Measurements from ENCODE around the gene SLAMF9.

SLAMF9 gene

DNA sequence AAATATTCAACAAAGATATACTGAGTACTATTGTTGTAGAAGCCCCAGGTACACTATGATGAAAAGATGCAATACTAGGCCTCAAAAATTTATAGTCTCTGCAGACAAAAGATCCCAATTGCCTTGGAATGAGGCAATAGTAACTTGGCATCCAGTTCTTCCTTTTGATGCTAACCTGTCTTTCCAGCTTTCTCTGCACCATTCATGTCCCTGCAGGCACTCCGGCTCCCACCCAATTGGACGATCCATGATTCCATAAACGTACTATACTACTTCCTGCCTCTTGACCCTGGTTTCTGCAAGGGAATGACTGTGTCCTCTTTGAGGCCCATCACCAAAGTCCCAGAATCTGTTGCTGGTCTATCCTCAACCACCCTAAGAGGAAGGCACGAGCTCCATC, 20.7 kb downstream of the SLAMF9 start:
- WGBS, 2 experiments (ENCODE audit: insufficient coverage in 2 of 2), result 92 to 93% methylated on average over 3 to 4 of the region's 4 CpGs
- Histone ChIP-seq H3K4me1 (ENCODE audit: control insufficient read depth, insufficient read depth, low read length, poor library complexity, severe bottlenecking) (peaks cover 6% of the 10 kb centered on the region), H3K4me3 (ENCODE audit: extremely low read depth, insufficient read depth, low read length, poor library complexity, severe bottlenecking) (no peak overlapping the region), H3K36me3 (ENCODE audit: control insufficient read depth, insufficient read depth, low read length) (no peaks in the 10 kb centered on the region), H3K27ac (ENCODE audit: low read depth, low read length, severe bottlenecking) (no peak overlapping the region), H3K9me3 (ENCODE audit: control insufficient read depth, low read length) (no peaks in the 10 kb centered on the region)

DNA sequence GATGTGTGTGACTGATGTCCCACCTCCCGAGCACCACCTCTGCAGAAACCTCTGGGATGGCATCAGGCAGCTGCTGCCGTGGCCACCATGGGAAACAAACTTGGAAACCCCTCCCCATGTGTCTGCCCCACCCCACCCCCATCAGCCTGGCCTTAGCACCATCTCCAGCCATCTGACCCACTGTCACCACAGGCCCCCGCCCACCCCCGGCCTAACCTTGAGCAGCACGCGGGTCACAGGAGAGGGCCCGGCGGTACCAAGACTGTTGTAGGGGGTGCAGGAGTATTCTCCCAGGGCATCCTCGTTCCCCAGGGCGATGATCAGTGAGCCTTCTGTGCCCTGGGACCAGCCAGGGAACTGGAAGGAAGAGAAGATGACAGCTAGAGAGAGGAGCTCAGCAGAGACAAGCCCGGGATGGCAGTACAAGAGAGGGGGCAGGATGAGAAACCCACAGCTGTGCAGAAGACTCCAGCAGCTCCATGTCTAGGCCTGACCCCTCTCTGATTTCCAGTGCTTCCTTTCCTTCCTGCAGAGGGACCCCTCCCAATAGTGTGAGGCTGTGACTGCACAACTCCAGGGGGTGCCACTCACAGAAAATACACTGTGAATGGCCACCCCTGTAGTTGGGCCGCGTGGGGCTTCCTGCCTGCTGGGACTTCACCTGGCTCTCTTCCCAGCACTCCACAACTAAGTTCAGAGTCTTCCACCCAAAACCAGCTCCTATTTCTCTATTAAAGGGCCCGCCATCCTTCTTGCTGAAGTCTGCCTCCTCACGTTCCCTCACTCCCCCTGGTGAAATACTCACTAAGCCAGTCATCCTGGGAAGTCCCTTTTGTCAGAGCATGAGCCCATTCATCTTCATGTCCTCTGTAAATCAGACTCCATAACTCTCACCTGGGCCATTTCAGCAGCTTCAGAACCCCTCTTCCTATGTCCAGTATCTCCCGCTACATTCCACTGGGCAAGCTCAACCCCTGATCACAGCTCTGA, 21.4 kb downstream of the SLAMF9 start:
- WGBS, 2 experiments (ENCODE audit: insufficient coverage in 2 of 2), result 88 to 90% methylated on average over 10 to 15 of the region's 16 CpGs
- Histone ChIP-seq H3K9me3 (ENCODE audit: control insufficient read depth, low read length) (no peaks in the 10 kb centered on the region), H3K36me3 (ENCODE audit: control insufficient read depth, insufficient read depth, low read length) (no peaks in the 10 kb centered on the region)

DNA sequence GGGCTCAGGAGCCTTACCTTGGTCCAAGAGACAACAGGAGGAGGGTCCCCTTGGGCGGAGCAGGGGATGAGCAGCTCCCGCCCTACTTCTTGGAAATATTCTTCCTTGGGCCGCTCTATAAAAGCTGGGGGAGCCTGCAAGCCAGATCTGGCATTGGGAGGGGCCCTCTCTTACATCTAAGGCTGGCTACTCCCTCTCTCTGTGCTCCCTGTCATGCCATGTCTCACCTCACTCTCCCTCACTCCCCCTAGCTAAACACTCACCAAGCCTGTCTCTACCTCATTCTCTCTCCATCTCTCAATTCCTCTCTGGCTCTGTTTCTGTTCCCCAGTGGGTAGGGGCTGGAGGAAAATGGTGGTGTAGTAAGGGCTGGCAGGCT, 22.3 kb downstream of the SLAMF9 start:
- H3K9me3 ChIP-seq (ENCODE audit: control insufficient read depth, low read length), result no peaks in the 10 kb centered on the region
- WGBS, 2 experiments (ENCODE audit: insufficient coverage in 2 of 2), result 89 to 91% methylated on average over 3 of the region's 3 CpGs
- H3K4me1 ChIP-seq (ENCODE audit: control insufficient read depth, insufficient read depth, low read length, poor library complexity, severe bottlenecking), result peaks cover under 1% of the 10 kb centered on the region
- no peak overlapping the region for H3K27ac ChIP-seq (ENCODE audit: low read depth, low read length, severe bottlenecking)
- H3K36me3 ChIP-seq (ENCODE audit: control insufficient read depth, insufficient read depth, low read length), result no peaks in the 10 kb centered on the region
- no peak overlapping the region for H3K4me3 ChIP-seq (ENCODE audit: extremely low read depth, insufficient read depth, low read length, poor library complexity, severe bottlenecking)

More for the DNA sequence above, 21.4 kb downstream of the SLAMF9 start:
- Histone ChIP-seq H3K4me3 (ENCODE audit: extremely low read depth, insufficient read depth, low read length, poor library complexity, severe bottlenecking) (no peak overlapping the region), H3K4me1 (ENCODE audit: control insufficient read depth, insufficient read depth, low read length, poor library complexity, severe bottlenecking) (peaks cover 6% of the 10 kb centered on the region), H3K27ac (ENCODE audit: low read depth, low read length, severe bottlenecking) (no peak overlapping the region)

DNA sequence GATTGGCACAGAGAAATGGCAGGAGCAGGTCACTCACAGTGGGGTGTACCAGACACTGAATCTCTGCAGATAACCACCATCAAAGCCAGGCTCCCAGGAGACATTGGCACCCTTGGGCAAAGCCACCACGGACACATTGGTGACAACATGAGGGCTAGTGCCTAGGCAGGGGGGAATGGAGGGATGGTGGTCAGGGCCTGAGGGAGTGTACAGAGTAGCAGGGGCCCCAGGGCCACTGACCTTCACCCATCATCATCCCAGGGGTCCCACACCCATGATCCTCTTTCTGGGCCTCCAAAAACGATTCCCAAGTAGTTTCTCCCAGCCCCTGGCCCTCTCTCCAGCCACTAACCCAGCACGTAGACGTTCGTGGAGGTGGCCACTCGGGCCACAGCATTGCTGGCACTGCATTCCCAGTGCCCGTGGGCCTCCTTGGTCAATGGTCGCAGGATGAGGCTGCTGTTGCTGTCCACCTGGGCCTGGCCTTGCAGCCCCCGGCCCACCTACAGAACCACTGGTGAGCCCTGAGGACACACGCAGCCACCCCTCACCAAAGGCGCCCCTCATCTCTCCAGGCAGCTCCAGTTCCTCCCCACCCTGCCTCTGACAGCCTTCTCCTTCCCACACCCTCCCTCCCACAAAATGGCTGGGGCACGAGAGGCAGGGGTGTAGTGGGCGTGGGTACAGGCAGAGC, 22.8 kb downstream of the SLAMF9 start:
- H3K36me3 ChIP-seq (ENCODE audit: control insufficient read depth, insufficient read depth, low read length), result no peaks in the 10 kb centered on the region
- WGBS, 2 experiments (ENCODE audit: insufficient coverage in 2 of 2), result 93 to 97% methylated on average over 11 to 12 of the region's 13 CpGs
- no peak overlapping the region for H3K4me3 ChIP-seq (ENCODE audit: extremely low read depth, insufficient read depth, low read length, poor library complexity, severe bottlenecking)
- no peak overlapping the region for H3K27ac ChIP-seq (ENCODE audit: low read depth, low read length, severe bottlenecking)
- peaks cover 2% of the 10 kb centered on the region for H3K4me1 ChIP-seq (ENCODE audit: control insufficient read depth, insufficient read depth, low read length, poor library complexity, severe bottlenecking)
- H3K9me3 ChIP-seq (ENCODE audit: control insufficient read depth, low read length), result no peaks in the 10 kb centered on the region

DNA sequence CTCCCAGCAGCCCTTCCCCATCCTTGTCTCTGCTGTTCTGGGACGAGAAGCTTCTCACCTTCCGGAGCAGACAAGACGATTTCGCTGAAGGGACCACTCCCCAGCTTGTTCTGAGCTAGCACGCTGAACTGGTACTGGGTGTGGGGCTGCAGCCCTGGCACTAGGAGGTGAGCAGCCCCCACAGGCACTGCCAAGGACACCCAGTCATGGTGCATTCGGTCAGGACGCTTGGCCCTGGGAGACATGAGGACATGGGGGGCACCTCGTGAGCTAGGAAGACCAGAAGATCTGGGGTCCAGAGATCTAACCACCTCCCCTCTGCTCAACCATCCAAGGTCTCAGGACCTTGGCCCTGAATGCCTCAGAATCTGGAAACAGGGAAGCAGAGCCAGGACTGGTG, 23.4 kb downstream of the SLAMF9 start:
- 80 to 97% methylated on average over 2 to 6 of the region's 8 CpGs for WGBS, 2 experiments (ENCODE audit: insufficient coverage in 2 of 2)
- Histone ChIP-seq H3K36me3 (ENCODE audit: control insufficient read depth, insufficient read depth, low read length) (no peaks in the 10 kb centered on the region), H3K27ac (ENCODE audit: low read depth, low read length, severe bottlenecking) (no peak overlapping the region), H3K4me1 (ENCODE audit: control insufficient read depth, insufficient read depth, low read length, poor library complexity, severe bottlenecking) (peaks cover 7% of the 10 kb centered on the region), H3K4me3 (ENCODE audit: extremely low read depth, insufficient read depth, low read length, poor library complexity, severe bottlenecking) (no peak overlapping the region), H3K9me3 (ENCODE audit: control insufficient read depth, low read length) (no peaks in the 10 kb centered on the region)

DNA sequence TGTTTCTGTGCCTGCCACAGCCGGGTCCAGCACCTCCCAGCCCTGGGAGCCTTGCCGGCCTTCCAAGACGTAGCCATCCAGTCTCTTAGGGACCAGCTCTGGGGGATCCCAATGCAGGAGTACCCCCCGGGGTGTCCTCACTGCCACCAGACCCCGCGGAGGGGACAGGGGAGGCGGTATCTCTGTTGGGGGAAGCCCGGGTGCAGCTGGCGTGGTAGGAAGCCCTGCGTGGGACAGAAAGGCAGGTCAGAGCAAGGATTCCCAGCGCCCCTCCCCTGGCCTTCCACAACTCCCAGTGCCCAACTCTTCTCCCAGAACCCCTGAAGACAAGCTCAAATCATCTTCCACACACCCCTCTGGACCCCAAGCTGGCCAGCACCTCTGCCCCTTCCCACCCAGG, 23.8 kb downstream of the SLAMF9 start:
- WGBS, 2 experiments (ENCODE audit: insufficient coverage in 2 of 2), result 95 to 98% methylated on average over 7 to 10 of the region's 11 CpGs
- Histone ChIP-seq H3K9me3 (ENCODE audit: control insufficient read depth, low read length) (no peaks in the 10 kb centered on the region), H3K4me1 (ENCODE audit: control insufficient read depth, insufficient read depth, low read length, poor library complexity, severe bottlenecking) (peaks cover 7% of the 10 kb centered on the region), H3K4me3 (ENCODE audit: extremely low read depth, insufficient read depth, low read length, poor library complexity, severe bottlenecking) (no peak overlapping the region), H3K27ac (ENCODE audit: low read depth, low read length, severe bottlenecking) (no peak overlapping the region), H3K36me3 (ENCODE audit: control insufficient read depth, insufficient read depth, low read length) (no peaks in the 10 kb centered on the region)

DNA sequence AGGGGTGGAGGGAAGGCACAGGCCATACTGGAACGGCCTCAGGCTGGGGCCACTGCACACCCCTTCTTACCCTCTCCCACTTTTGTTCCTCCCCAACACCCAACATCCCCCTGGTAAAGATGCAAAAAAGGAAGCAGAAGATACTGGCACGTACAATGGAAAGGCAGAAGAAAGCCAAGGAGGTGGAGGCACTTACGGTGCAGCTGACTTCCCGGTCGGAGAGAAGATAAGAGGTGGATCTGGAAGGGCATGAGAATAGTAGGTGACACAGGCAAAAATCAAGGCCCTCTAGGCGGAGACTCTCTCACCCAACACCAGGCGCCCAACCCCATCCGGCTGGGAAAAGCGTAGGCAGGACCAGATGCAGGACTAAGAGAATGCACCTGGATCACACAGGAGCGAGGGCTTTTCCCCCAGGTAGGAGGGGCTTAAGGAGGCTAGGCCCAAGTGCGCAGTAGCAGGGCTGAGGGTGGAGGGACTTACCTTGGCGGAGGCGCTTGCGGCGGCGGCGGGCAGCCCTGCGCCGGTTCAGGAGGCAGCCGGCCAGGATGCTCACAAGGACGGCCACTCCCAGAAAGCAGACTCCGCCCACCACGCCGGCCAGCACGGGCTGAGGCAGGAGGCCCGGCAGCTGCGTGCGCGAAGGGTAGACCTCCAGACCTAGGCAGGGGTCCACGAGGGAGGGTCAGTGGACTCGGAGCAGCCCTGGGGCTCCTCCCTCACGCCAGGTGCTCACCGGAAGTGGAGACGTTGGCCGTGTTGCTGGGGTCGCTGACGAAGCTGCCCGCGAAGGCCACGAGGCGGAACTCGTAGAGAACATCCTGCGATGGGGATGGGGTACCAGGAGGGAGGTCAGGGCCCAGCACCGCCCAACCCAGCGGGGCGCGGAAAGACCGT, 24.6 kb downstream of the SLAMF9 start:
- Histone ChIP-seq H3K27ac (ENCODE audit: low read depth, low read length, severe bottlenecking) (no peak overlapping the region), H3K9me3 (ENCODE audit: control insufficient read depth, low read length) (no peaks in the 10 kb centered on the region), H3K36me3 (ENCODE audit: control insufficient read depth, insufficient read depth, low read length) (no peaks in the 10 kb centered on the region), H3K4me3 (ENCODE audit: extremely low read depth, insufficient read depth, low read length, poor library complexity, severe bottlenecking) (no peak overlapping the region), H3K4me1 (ENCODE audit: control insufficient read depth, insufficient read depth, low read length, poor library complexity, severe bottlenecking) (peaks cover 7% of the 10 kb centered on the region)
- WGBS, 2 experiments (ENCODE audit: insufficient coverage in 2 of 2), result 90 to 91% methylated on average over 42 to 43 of the region's 48 CpGs

DNA sequence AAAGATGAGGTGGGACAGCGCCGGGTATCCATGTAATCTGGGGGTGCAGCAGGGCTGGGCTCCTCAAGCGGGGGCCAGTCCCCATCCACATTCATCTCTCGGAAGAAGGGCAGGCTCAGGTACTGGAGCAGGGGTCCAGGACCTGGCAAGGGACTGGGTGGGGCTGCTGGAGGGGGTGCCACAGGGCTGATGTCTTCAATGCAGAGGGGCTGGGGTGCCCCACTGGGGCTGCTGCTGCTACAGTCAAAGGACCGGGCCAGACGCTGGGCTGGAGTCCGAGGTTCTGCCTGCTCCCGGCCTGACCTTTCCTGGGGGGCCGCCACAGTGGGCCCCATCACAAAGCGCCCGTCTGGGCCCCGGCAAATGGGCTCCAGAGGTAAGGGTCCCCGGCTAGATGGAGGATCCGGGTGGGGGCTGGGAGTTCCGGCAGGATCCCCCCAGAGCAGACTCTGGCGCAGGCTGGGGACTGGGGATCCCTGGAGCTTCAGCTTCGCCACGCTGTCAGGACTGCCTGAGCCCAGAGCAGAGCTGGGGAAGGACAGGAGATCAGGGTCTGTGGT, 25.5 kb downstream of the SLAMF9 start:
- Histone ChIP-seq H3K36me3 (ENCODE audit: control insufficient read depth, insufficient read depth, low read length) (no peaks in the 10 kb centered on the region), H3K4me3 (ENCODE audit: extremely low read depth, insufficient read depth, low read length, poor library complexity, severe bottlenecking) (no peak overlapping the region), H3K4me1 (ENCODE audit: control insufficient read depth, insufficient read depth, low read length, poor library complexity, severe bottlenecking) (peaks cover 7% of the 10 kb centered on the region), H3K27ac (ENCODE audit: low read depth, low read length, severe bottlenecking) (no peak overlapping the region), H3K9me3 (ENCODE audit: control insufficient read depth, low read length) (no peaks in the 10 kb centered on the region)
- WGBS, 2 experiments (ENCODE audit: insufficient coverage in 2 of 2), result 95 to 96% methylated on average over 15 to 18 of the region's 18 CpGs

DNA sequence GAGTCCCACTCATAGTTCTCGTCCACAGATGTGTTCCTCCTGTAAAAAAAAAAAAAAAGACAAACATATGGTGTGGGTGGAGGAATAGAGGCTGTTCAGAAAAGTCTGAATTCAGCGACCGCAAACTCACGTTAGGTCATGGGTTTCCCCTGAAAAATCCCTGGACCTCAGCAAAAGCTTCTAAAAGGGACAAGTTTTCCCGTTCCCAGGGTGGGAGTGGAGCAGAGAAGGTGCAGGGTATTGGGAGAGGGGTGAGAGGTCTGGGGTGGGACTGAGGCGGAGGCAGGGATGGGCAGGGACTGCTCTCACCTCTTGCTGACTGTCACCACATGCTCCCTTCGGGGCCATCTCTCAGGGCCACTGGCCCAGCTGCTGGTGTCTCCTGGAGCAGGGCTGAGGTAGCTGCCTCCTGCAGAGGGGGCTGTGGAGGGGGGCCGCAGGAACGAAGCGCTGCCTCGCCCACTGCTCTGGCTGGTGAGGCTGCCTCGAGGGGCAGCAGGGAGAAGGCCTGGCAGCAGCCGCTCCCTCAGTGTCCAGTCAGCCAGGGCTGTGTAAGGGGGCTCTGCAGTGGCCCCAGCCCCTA, 26.1 kb downstream of the SLAMF9 start:
- Histone ChIP-seq H3K36me3 (ENCODE audit: control insufficient read depth, insufficient read depth, low read length) (peaks cover 2% of the 10 kb centered on the region), H3K9me3 (ENCODE audit: control insufficient read depth, low read length) (no peaks in the 10 kb centered on the region), H3K27ac (ENCODE audit: low read depth, low read length, severe bottlenecking) (no peak overlapping the region), H3K4me1 (ENCODE audit: control insufficient read depth, insufficient read depth, low read length, poor library complexity, severe bottlenecking) (peaks cover 9% of the 10 kb centered on the region), H3K4me3 (ENCODE audit: extremely low read depth, insufficient read depth, low read length, poor library complexity, severe bottlenecking) (no peak overlapping the region)
- 80 to 83% methylated on average over 11 of the region's 13 CpGs for WGBS, 2 experiments (ENCODE audit: insufficient coverage in 2 of 2)
